Measurements from ENCODE around the gene MYCBPAP.

- TF ChIP-seq CTCF (IDR thresholded peaks at IDR 0.05; ENCODE audit: low read depth, low read length) = no peak
- TF ChIP-seq EZH2phosphoT487 (IDR thresholded peaks at IDR 0.05; ENCODE audit: low read depth) = no peak
Observed at GRCh38 chr17:50551433-50551815, 43.2 kb downstream of the MYCBPAP start.
